ENCODE results near the gene TICAM1. TPM values are rescaled to one million over a fixed set of nuclear protein-coding genes. Genes with fewer than 3 reads are reported as not detected.

Gene TICAM1
- total RNA-seq (ENCODE audit: low replicate concordance): 0.59 and 2.3 TPM in 2 replicates

DNA sequence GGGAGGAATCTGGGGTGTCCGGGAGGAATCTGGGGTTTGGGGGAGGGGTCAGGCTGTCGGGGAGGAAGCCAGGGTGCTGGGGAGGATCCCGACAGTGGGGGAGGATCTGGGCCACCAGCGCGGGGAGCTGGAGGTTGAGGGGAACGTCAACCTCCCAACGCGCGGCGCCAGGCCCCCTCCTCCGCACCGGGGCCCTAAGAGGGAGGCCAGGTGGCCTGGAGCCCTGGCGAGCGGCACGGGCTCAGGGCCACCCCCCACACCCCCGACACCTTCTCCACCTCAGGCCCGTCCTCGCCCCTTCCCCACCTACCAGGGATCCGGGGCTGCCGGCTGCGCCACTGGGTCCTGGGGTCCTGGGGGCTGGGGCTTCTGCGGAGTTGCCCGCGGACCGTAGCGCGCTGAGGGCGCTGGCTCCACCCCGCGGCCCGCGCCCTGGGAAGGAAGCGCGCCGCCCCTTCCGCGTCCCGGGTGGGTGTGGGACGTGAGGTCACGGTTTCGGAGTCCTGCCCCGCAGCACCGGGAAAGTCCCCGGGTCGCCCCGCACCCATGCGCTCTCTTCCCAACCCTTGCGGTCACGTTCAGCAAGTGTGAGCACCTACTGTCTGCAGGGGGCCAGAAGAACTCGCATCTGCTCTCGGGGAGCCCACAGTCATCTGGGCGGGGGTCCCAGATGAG is at the start of gene TICAM1:
Gene TICAM1 (minus strand): TSS at position 409 of the 675 bp plus-strand sequence. CDS start 13,335 bp downstream, outside the sequence.

DNA sequence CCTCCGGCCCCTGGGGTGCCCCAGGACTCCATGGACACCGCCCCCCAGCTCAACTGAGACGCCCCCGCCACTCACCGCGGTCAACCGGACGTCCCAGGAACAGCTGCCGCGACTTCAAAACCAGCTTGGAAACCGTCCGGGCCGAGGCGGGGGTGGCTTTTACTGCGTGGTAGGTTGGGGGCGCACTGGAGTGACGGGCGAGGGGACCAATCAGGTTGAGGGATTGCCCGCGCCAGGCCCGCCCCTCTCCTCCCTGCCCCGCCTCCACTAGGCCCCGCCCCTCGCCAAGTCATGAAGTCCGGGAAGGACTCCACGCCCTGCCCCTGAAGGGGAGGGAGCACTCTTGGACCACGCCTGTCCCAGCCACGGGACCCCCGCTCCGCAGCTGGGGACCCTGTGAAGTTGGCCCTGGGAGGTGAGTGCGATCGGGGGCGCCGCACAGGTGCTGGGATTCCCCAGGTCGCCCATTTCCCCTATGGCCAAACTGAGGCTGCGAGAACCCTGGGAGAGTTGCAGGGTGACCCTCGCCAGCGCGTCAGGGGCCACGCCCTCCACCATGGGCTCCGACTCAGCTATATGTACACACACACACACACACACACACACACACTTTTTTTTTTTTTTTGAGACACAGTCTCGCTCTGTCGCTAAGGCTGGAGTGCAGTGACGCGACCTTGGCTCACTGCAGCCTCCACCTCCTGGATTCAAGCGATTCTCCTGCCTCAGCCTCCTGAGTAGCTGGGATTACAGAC is 36.2 kb upstream of the TICAM1 start, which contains the start of gene PLIN3:
Gene PLIN3 (minus strand): TSS at position 134 of the 752 bp plus-strand sequence. CDS start 6,273 bp downstream, outside the sequence.

DNA sequence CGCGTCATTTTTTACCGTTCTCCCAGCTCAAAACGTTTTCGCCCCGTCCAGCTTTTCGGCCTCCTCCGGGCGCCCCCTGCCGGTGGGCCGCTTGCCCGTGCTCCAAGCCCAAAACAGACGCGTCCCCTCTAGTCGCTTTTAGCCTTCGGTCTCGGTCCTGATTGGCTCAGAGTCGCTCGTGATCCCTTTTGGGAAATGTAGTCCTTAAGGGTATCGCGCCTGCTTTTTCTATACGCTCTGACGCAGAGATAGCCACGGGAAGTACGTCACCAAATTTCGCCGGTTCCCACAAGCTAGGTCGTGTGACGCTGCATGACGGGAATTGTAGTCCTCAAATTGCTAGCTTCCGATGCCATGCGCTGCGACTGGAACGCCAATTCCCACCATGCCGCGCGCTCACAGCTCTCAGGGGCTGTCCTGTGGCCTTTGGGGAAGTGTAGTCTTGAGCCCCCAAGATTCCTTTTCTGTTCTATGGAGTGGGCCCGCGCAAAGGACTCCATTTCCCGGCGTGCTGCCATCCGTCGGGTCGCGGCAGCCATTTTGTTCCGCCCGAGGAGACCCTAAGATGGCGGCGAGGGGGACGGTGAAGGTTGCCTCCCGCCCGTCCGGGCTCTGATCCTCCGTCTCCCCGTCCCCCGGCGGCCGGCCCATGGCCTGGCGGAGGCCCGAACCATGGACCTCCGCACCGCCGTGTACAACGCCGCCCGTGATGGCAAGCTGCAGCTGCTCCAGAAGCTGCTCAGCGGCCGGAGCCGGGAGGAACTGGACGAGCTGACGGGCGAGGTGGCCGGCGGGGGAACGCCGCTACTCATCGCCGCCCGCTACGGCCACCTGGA is 40.1 kb downstream of the TICAM1 start, which contains the start of gene FEM1A:
Gene FEM1A (plus strand): TSS at position 552 of the 836 bp plus-strand sequence. CDS start 121 bp downstream, at position 673.

Other genes with a start within 250 kb of the TICAM1 start
- 0.94 and 3.4 TPM in 2 replicates for gene TNFAIP8L1, start 192.2 kb downstream of the TICAM1 start, total RNA-seq (ENCODE audit: low replicate concordance)
- 247 and 295 TPM in 2 replicates for gene MYDGF, start 161.4 kb downstream of the TICAM1 start, total RNA-seq (ENCODE audit: low replicate concordance)
- gene DPP9, start 107.9 kb downstream of the TICAM1 start, total RNA-seq (ENCODE audit: low replicate concordance): 9.7 and 18.1 TPM in 2 replicates
- 8.3 and 12.3 TPM in 2 replicates for gene FEM1A, start 40.0 kb downstream of the TICAM1 start, total RNA-seq (ENCODE audit: low replicate concordance)
- gene PLIN3, start 36.0 kb upstream of the TICAM1 start, total RNA-seq (ENCODE audit: low replicate concordance): 242 and 502 TPM in 2 replicates
- gene ARRDC5, start 71.2 kb upstream of the TICAM1 start, total RNA-seq (ENCODE audit: low replicate concordance): 0.12 TPM in 1 of 2 replicates, not detected in the other
- gene UHRF1, start 77.8 kb upstream of the TICAM1 start, total RNA-seq (ENCODE audit: low replicate concordance): 11.9 and 27.5 TPM in 2 replicates
- gene KDM4B, start 137.4 kb upstream of the TICAM1 start, total RNA-seq (ENCODE audit: low replicate concordance): 15.2 and 22.1 TPM in 2 replicates